H1 (cell line): Measurements from ENCODE around the gene CBY1. TPM values are rescaled to one million over a fixed set of nuclear protein-coding genes. Genes with fewer than 3 reads are reported as not detected.
A peak's percentile ranks its signal among the peaks of the same experiment; 100 is the strongest.

Experiments
- BCL11A ChIP-seq, 2 experiments: IDR thresholded peaks; one replicate each; pipeline ENCODE4 v1.6.1; 2011; ENCODE audit warnings: low read depth in 2 of 2, low read length in 2 of 2, mild to moderate bottlenecking in 2 of 2
- CBX5 ChIP-seq: fragments of 300-800, 300-1000 bp; sonication (generic); IDR thresholded peaks from 2 replicates; pipeline ENCODE4 v1.7.1; 2016; ENCODE audit warnings: antibody characterized with exemption, low read length, low read depth
- CBX8 ChIP-seq: fragments of 300-800, 300-1000 bp; sonication (generic); IDR thresholded peaks from 2 replicates; pipeline ENCODE4 v1.7.1; 2016; ENCODE audit warnings: low read depth, low read length, borderline replicate concordance
- CEBPB ChIP-seq: IDR thresholded peaks from 2 replicates; pipeline ENCODE4 v1.6.1; 2012; ENCODE audit warnings: low read depth, low read length
- CHD2 ChIP-seq: IDR thresholded peaks from 2 replicates; pipeline ENCODE4 v1.6.1; 2012; ENCODE audit warnings: low read length, improper control_type of control experiment
- CREB1 ChIP-seq: IDR thresholded peaks from 2 replicates; pipeline ENCODE4 v1.6.1; 2012; ENCODE audit warnings: inconsistent platforms
- CTBP2 ChIP-seq: IDR thresholded peaks from 2 replicates; pipeline ENCODE4 v1.7.0; 2011; ENCODE audit warnings: borderline replicate concordance, mild to moderate bottlenecking, moderate library complexity, mixed read lengths, low read length; ENCODE audit not compliant: insufficient read depth, insufficient read length
- EGR1 ChIP-seq: IDR thresholded peaks from 2 replicates; pipeline ENCODE4 v1.6.1; 2011; ENCODE audit warnings: low read depth, low read length, borderline replicate concordance
- GTF2F1 ChIP-seq: IDR thresholded peaks from 2 replicates; pipeline ENCODE4 v1.6.1; 2012; ENCODE audit warnings: low read depth, low read length, improper control_type of control experiment, borderline replicate concordance
- HDAC2 ChIP-seq, 2 experiments: fragments of 300-600 bp in 1 of 2; sonication (generic) in 1 of 2; IDR thresholded peaks; 2 replicates each; pipeline ENCODE4 v1.6.1; 2011 to 2012; ENCODE audit warnings: low read depth in 2 of 2, low read length in 2 of 2, mild to moderate bottlenecking in 2 of 2, moderate library complexity in 2 of 2, borderline replicate concordance in 1 of 2, inconsistent platforms in 1 of 2
- HDAC6 ChIP-seq: IDR thresholded peaks from one replicate; pipeline ENCODE4 v1.7.1; 2012; ENCODE audit warnings: low read depth, mild to moderate bottlenecking, inconsistent platforms, low read length, moderate library complexity
- JUND ChIP-seq: IDR thresholded peaks from 2 replicates; pipeline ENCODE4 v1.6.1; 2011; ENCODE audit warnings: mild to moderate bottlenecking, improper control_type of control experiment, low read length
- KDM4A ChIP-seq: IDR thresholded peaks from one replicate; pipeline ENCODE4 v1.7.1; 2012; ENCODE audit warnings: low read depth, mild to moderate bottlenecking, moderate library complexity, low read length, inconsistent platforms; ENCODE audit not compliant: severe bottlenecking
- KDM5A ChIP-seq: fragments of 200-600 bp; IDR thresholded peaks from 2 replicates; pipeline ENCODE4 v1.7.1; 2012; ENCODE audit warnings: mild to moderate bottlenecking, low read length, inconsistent platforms, mixed read lengths
- MAFK ChIP-seq: IDR thresholded peaks from 2 replicates; pipeline ENCODE4 v1.6.1; 2012; ENCODE audit warnings: low read depth, mild to moderate bottlenecking, improper control_type of control experiment, low read length
- MAX ChIP-seq: IDR thresholded peaks from 2 replicates; pipeline ENCODE4 v1.6.1; 2012; ENCODE audit warnings: inconsistent platforms
- NRF1 ChIP-seq: IDR thresholded peaks from 2 replicates; pipeline ENCODE4 v1.6.1; 2011; ENCODE audit warnings: mild to moderate bottlenecking, low read depth, low read length, improper control_type of control experiment
- RFX5 ChIP-seq: IDR thresholded peaks from 2 replicates; pipeline ENCODE4 v1.6.1; 2011; ENCODE audit warnings: low read depth, low read length, improper control_type of control experiment, borderline replicate concordance
- RXRA ChIP-seq: IDR thresholded peaks from 2 replicates; pipeline ENCODE4 v1.6.1; 2011; ENCODE audit warnings: low read depth, mild to moderate bottlenecking, low read length, moderate library complexity; ENCODE audit not compliant: insufficient read depth
- SIRT6 ChIP-seq: IDR thresholded peaks from one replicate; pipeline ENCODE4 v1.7.1; 2012; ENCODE audit warnings: low read length, inconsistent platforms
- SP2 ChIP-seq: IDR thresholded peaks from 2 replicates; pipeline ENCODE4 v1.6.1; 2012; ENCODE audit warnings: mild to moderate bottlenecking, low read length, inconsistent platforms
- SP4 ChIP-seq: IDR thresholded peaks from 2 replicates; pipeline ENCODE4 v1.6.1; 2012; ENCODE audit warnings: low read length, inconsistent platforms
- SUZ12 ChIP-seq: fragments of 200-600 bp; sonication (generic); IDR thresholded peaks from 2 replicates; pipeline ENCODE4 v1.6.1; 2012; ENCODE audit warnings: mild to moderate bottlenecking, inconsistent platforms, low read length, moderate library complexity, mixed read lengths
- TAF1 ChIP-seq: IDR thresholded peaks from 2 replicates; pipeline ENCODE4 v1.6.1; 2011; ENCODE audit warnings: mild to moderate bottlenecking, low read depth, low read length
- TEAD4 ChIP-seq: IDR thresholded peaks from 2 replicates; pipeline ENCODE4 v1.6.1; 2012; ENCODE audit warnings: low read depth, low read length, inconsistent platforms, mixed read lengths
- YY1 ChIP-seq: IDR thresholded peaks from 2 replicates; pipeline ENCODE4 v1.6.1; 2011; ENCODE audit warnings: low read depth, mild to moderate bottlenecking, low read length
- polyA plus RNA-seq, 7 experiments: library from polyadenylated mRNA; depleted of rRNA in 3 of 7; stranded (reverse) in 5 of 7; unstranded in 2 of 7; fragments of >200 nt in 5 of 7; fragments of 200-250 nt in 2 of 7; gene quantifications; 1 replicate in 5 of 7; 2 replicates in 1 of 7; 4 replicates in 1 of 7; pipeline versions ENCODE4 v1.2.1 to v1.2.3, GENCODE V29; 2011 to 2013; ENCODE audit warnings: missing spikeins in 2 of 7, mixed read lengths in 2 of 7
- total RNA-seq: library from RNA; stranded (reverse); fragmentation: NEBNext Ultra II Directional; extraction: Animal tissue kit (Norgen Biotek cat#: 25700); gene quantifications from 2 replicates; pipeline ENCODE4 v1.2.1, GENCODE V29; 2021

The CBY1 gene
- total and polyA plus RNA-seq, 2 of the 8 experiments (the other 6 are each of a cell fraction or from before 2014, with no cell fraction given): 23.2 to 30.2 TPM

GRCh38 chr22:38656256-38657044 lies at the start of gene CBY1, which contains the start of gene FAM227A (continued):
- TF ChIP-seq TAF1 (peak; percentile 58; the same call in 1 of the 2 replicates), CEBPB (no peak), SP2 (no peak), SUZ12 (no peak), HDAC6 (no peak), CTBP2 (no peak), RXRA (no peak), GTF2F1 (no peak), MAX (peak; percentile 37), RFX5 (no peak), YY1 (no peak), SP4 (peak; percentile 86; the same call in 1 of the 2 replicates), SIRT6 (no peak), KDM5A (no peak), JUND (peak; percentile 98), CBX5 (no peak), EGR1 (no peak), CHD2 (no peak), MAFK (no peak), TEAD4 (no peak), NRF1 (peak; percentile 89), CBX8 (no peak), BCL11A (IDR thresholded peaks at IDR 0.05; ENCODE audit: low read depth in 2 of 2, low read length in 2 of 2) (no peak), CREB1 (peak; percentile 55; the same call in 1 of the 2 replicates), HDAC2 (IDR thresholded peaks at IDR 0.05; ENCODE audit: borderline replicate concordance in 1 of 2, low read depth in 2 of 2, low read length in 2 of 2) (peak; percentile 67 to 77; a peak in 2 of 4 replicates), KDM4A (peak; percentile 40)
